B cell (primary cell): ENCODE results near the gene TIMM17A. TPM values are rescaled to one million over a fixed set of nuclear protein-coding genes. Genes with fewer than 3 reads are reported as not detected.

Experiments used
- ATAC-seq: fragments of 200-7000 bp; cut with Tn5 transposase; one replicate; pipeline ENCODE4 v1.10.0; 2021; ENCODE audit warnings: low read depth, mild to moderate bottlenecking, moderate number of reproducible peaks, moderate library complexity
- CTCF ChIA-PET: fragments of 350-600 bp; sonication (Branson Sonifier 250); formaldehyde crosslinking; loops from one replicate; lab custom pipeline; 2021; ENCODE audit warnings: antibody characterized with exemption, inconsistent platforms; lab: Charles Lee
- POLR2A ChIA-PET: fragments of 350-600 bp; sonication (Branson Sonifier 250); formaldehyde crosslinking; loops from one replicate; lab custom pipeline; 2021; ENCODE audit warnings: antibody characterized with exemption; lab: Charles Lee
- DNase-seq: peaks from one replicate; pipeline ENCODE4 v3.0.0; 2013
- H2AFZ ChIP-seq: 2 replicates; pipeline ENCODE4 v1.6.1; 2012; ENCODE audit warnings: mild to moderate bottlenecking, low read depth, low read length; ENCODE audit not compliant: insufficient read depth, poor library complexity, severe bottlenecking
- H3K27ac ChIP-seq, 2 donors: 1 replicate in 1 of 2; 2 replicates in 1 of 2; pipeline ENCODE4 v1.5.1; 2012 to 2013; ENCODE audit warnings: low read length in 2 of 2, mild to moderate bottlenecking in 2 of 2, moderate library complexity in 1 of 2
- H3K27me3 ChIP-seq, 4 experiments: fragments of 200-600 bp in 1 of 4; sonication (generic) in 1 of 4; replicated peaks in 1 of 4; 1 replicate in 2 of 4; 2 replicates in 2 of 4; pipeline versions ENCODE4 v1.6.1 to v1.7.0; 2013 to 2016; ENCODE audit warnings: low read length in 3 of 4, mild to moderate bottlenecking in 2 of 4, mixed read lengths in 1 of 4, moderate library complexity in 1 of 4; ENCODE audit not compliant: insufficient read depth in 4 of 4, control insufficient read depth in 3 of 4; ENCODE audit errors: control extremely low read depth in 1 of 4
- H3K36me3 ChIP-seq, 2 experiments: replicated peaks in 1 of 2; 1 replicate in 1 of 2; 2 replicates in 1 of 2; pipeline versions ENCODE4 v1.6.1 to v1.7.1; 2013; ENCODE audit warnings: low read length in 1 of 2; ENCODE audit not compliant: insufficient read depth in 2 of 2, control insufficient read depth in 1 of 2; ENCODE audit errors: control extremely low read depth in 1 of 2, extremely low read depth in 1 of 2
- H3K4me1 ChIP-seq, 2 donors: fragments of 200-600 bp in 1 of 2; sonication (generic) in 1 of 2; 1 replicate in 1 of 2; 2 replicates in 1 of 2; pipeline versions ENCODE4 v1.5.1 to v1.6.1; 2013 to 2017; ENCODE audit warnings: low read length in 2 of 2; ENCODE audit not compliant: control insufficient read depth in 2 of 2, insufficient read depth in 2 of 2
- H3K4me2 ChIP-seq: replicated peaks from 2 replicates; pipeline ENCODE3; 2012; ENCODE audit warnings: mild to moderate bottlenecking, low read depth, low read length; ENCODE audit not compliant: poor library complexity, severe bottlenecking
- H3K4me3 ChIP-seq, 5 experiments: fragments of 200-600 bp in 1 of 5; sonication (generic) in 1 of 5; 1 replicate in 3 of 5; 2 replicates in 2 of 5; pipeline versions ENCODE4 v1.5.1 to v1.7.0; 2011 to 2016; ENCODE audit warnings: low read length in 4 of 5, mild to moderate bottlenecking in 4 of 5, low read depth in 2 of 5, control low read depth in 1 of 5, moderate library complexity in 1 of 5; ENCODE audit not compliant: insufficient read depth in 1 of 5; ENCODE audit errors: control extremely low read depth in 1 of 5, extremely low read depth in 1 of 5
- H3K79me2 ChIP-seq: fragments of 200-600 bp; sonication (generic); one replicate; pipeline ENCODE4 v1.6.0; 2016; ENCODE audit warnings: low read length; ENCODE audit not compliant: control insufficient read depth, insufficient read depth
- H3K9ac ChIP-seq: fragments of 200-600 bp; sonication (generic); 2 replicates; pipeline ENCODE4 v1.6.1; 2017; ENCODE audit warnings: mild to moderate bottlenecking, low read length, moderate library complexity
- H3K9me3 ChIP-seq, 3 donors: one replicate each; pipeline versions ENCODE4 v1.6.1 to v1.7.1; 2013; ENCODE audit warnings: low read length in 2 of 3; ENCODE audit not compliant: control insufficient read depth in 2 of 3, insufficient read depth in 1 of 3; ENCODE audit errors: control extremely low read depth in 1 of 3
- H4K20me1 ChIP-seq: 2 replicates; pipeline ENCODE4 v1.6.0; 2012; ENCODE audit warnings: mild to moderate bottlenecking, low read length; ENCODE audit not compliant: insufficient read depth, control insufficient read depth, poor library complexity, severe bottlenecking
- H3K27ac Mint-ChIP-seq: one replicate; pipeline ENCODE4 v1.8.0; 2021; ENCODE audit warnings: mixed read lengths
- H3K27me3 Mint-ChIP-seq: one replicate; pipeline ENCODE4 v1.8.0; 2021; ENCODE audit warnings: mixed read lengths
- H3K4me1 Mint-ChIP-seq: one replicate; pipeline ENCODE4 v1.8.0; 2021; ENCODE audit warnings: mixed read lengths
- H3K4me3 Mint-ChIP-seq: one replicate; pipeline ENCODE4 v1.8.0; 2021; ENCODE audit warnings: mixed read lengths
- H3K9me3 Mint-ChIP-seq: one replicate; pipeline ENCODE4 v1.8.0; 2022; ENCODE audit warnings: mixed read lengths; ENCODE audit not compliant: insufficient read depth
- CTCF ChIP-seq: fragments of 200-600 bp; IDR thresholded peaks from one replicate; pipeline ENCODE4 v1.8.0; 2022; ENCODE audit warnings: antibody characterized with exemption, mild to moderate bottlenecking
- EZH2 ChIP-seq: IDR thresholded peaks from 2 replicates; pipeline ENCODE4 v1.6.1; 2012; ENCODE audit warnings: borderline replicate concordance, low read depth, mild to moderate bottlenecking, moderate library complexity, low read length; ENCODE audit not compliant: insufficient read depth, poor library complexity, severe bottlenecking
- WGBS: methylation state at CpG from one replicate; pipeline ENCODE4 v1.1.5; 2013; ENCODE audit warnings: missing lambda C conversion rate; ENCODE audit not compliant: insufficient coverage; 5-methylcytosine and 5-hydroxymethylcytosine counted together
- intact Hi-C: fragments of 100-400 bp; cut with micrococcal nuclease; formaldehyde crosslinking; loops from one replicate; pipeline ENCODE4 v1.10.0; 2022
- polyA plus RNA-seq: library from polyadenylated mRNA; depleted of rRNA; stranded (reverse); fragments of >200 nt; gene quantifications from 2 replicates; pipeline ENCODE4 v1.2.3, GENCODE V29; 2012
- total RNA-seq, 2 donors: library from RNA; stranded (reverse); fragments of 120-200 nt in 1 of 2; gene quantifications; 1 replicate in 1 of 2; 2 replicates in 1 of 2; pipeline versions ENCODE4 v1.2.3 to v1.2.4, GENCODE V29; 2013 to 2022

Gene TIMM17A
- total and polyA plus RNA-seq, 2 donors (not counting 1 experiment from before 2014, with no cell fraction given): 13.7 to 31.5 TPM

DNA sequence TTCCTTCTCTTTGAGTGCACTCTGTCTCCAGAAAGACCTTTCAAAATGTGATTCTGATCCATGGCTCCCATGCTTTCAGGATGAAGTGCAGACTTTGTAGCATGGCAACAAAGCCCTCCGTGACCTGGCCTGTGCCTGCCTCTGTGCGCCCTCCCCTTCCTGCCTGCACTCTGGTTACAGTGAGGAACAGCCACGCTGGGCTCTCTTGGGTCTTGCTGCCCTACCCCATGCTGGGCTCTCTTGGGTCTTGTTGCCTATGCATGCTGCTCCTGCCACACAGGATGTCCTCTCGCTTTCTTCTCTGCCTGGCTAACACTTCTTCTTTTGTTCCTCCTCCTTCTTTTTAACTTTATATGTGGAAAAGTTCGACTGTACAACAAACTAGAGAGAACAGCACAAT is 37.0 kb upstream of the TIMM17A start:
- Mint-ChIP-seq H3K27me3 (peaks cover 41% of the 10 kb centered on the region), H3K27ac (no peak overlapping the region), H3K4me3 (no peak overlapping the region), H3K9me3 (no peaks in the 10 kb centered on the region), H3K4me1 (no peaks in the 10 kb centered on the region)
- Histone ChIP-seq H3K4me2 (no peak overlapping the region), H3K9me3 (no peaks in the 10 kb centered on the region), H3K27me3 (peaks cover 0 to 6% (median 0%) of the 10 kb centered on the region in 4 experiments), H3K4me3 (no peak overlapping the region), H3K27ac (no peak overlapping the region), H2AFZ (no peak overlapping the region), H3K4me1 (no peaks in the 10 kb centered on the region), H3K79me2 (no peaks in the 10 kb centered on the region), H3K36me3 (no peaks in the 10 kb centered on the region), H3K9ac (no peak overlapping the region), H4K20me1 (no peaks in the 10 kb centered on the region)
- DNase-seq (no peak), ATAC-seq (no peak)
- POLR2A ChIA-PET: no interaction called here
- 70% methylated on average over 4 of the region's 5 CpGs for WGBS
- intact Hi-C loops: no loop called here
- CTCF ChIA-PET: no interaction called here
- no peak for TF ChIP-seq EZH2
- TF ChIP-seq CTCF: no peak

DNA sequence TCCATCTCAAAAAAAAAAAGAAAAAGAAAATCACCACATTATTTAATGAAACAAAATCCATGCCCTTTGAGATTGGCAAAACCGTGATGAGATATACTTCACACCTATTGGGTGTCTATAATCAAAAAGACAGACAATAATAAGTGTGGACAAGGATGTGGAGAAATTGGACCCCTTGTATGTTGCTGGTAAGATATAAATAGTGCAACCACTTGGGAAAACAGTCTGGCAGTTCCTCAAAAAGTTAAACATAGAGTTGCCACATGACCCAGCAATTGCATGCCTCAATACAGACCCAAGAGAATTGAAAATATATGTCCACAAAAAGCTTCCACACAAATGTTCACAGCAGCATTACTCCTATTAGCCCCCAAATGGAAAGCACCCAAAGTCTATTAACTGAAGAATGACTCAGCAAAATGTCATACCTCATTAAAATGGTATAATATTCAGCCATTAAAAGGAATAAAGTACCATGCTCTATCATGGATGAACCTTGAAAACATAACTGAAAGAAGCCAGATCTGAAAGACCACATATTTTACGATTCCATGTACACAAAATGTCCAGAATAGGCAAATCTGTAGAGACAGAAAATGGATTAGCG is 33.2 kb upstream of the TIMM17A start:
- Mint-ChIP-seq H3K27me3 (peaks cover 35% of the 10 kb centered on the region), H3K4me1 (no peaks in the 10 kb centered on the region), H3K9me3 (no peaks in the 10 kb centered on the region), H3K27ac (no peak overlapping the region), H3K4me3 (no peak overlapping the region)
- Histone ChIP-seq H3K9ac (no peak overlapping the region), H3K27ac (no peak overlapping the region), H3K9me3 (no peaks in the 10 kb centered on the region), H3K79me2 (no peaks in the 10 kb centered on the region), H2AFZ (no peak overlapping the region), H3K4me3 (no peak overlapping the region), H3K27me3 (peaks cover 0 to 8% (median 0%) of the 10 kb centered on the region in 4 experiments), H3K4me1 (no peaks in the 10 kb centered on the region), H3K4me2 (no peak overlapping the region), H3K36me3 (no peaks in the 10 kb centered on the region), H4K20me1 (no peaks in the 10 kb centered on the region)
- no peak for ATAC-seq
- CTCF ChIA-PET: no interaction called here
- no peak for DNase-seq
- POLR2A ChIA-PET: no interaction called here
- TF ChIP-seq CTCF (no peak), EZH2 (no peak)
- WGBS: no CpG with 5 or more reads among the region's 3 CpGs
- intact Hi-C loops: no loop called here
